ENCODE results near the gene PPIG.

DNA sequence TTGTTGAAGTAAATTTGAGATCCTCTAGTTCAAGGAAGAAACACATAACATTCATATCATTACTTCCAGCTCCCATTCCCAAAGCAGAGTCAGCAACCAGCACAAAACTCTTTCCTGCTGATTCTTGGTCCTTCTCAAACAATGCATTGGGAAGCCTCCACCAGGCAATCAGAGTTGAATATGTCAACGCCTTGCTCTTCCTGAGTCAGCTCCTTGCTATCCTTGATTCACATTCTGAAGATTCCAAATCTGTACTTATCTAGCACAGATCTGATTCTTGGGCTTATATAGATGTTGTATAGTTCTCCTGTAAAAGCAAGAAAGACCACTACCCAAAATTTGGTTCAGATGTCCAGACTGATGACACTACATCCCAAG is 80.4 kb downstream of the PPIG start:
- TF ChIP-seq, protein P1, sequence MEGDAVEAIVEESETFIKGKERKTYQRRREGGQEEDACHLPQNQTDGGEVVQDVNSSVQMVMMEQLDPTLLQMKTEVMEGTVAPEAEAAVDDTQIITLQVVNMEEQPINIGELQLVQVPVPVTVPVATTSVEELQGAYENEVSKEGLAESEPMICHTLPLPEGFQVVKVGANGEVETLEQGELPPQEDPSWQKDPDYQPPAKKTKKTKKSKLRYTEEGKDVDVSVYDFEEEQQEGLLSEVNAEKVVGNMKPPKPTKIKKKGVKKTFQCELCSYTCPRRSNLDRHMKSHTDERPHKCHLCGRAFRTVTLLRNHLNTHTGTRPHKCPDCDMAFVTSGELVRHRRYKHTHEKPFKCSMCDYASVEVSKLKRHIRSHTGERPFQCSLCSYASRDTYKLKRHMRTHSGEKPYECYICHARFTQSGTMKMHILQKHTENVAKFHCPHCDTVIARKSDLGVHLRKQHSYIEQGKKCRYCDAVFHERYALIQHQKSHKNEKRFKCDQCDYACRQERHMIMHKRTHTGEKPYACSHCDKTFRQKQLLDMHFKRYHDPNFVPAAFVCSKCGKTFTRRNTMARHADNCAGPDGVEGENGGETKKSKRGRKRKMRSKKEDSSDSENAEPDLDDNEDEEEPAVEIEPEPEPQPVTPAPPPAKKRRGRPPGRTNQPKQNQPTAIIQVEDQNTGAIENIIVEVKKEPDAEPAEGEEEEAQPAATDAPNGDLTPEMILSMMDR (conservative IDR thresholded peaks at IDR 0.05; ENCODE audit: low read depth, low read length) = no peak
- TF ChIP-seq EZH2 (IDR thresholded peaks at IDR 0.05; ENCODE audit: low read length, unreplicated experiment) = no peak
